ENCODE measurements around the gene MED17. TPM values are rescaled to one million over a fixed set of nuclear protein-coding genes. Genes with fewer than 3 reads are reported as not detected.

MED17 gene
- total RNA-seq, 1 donor from 2014 or later, result 24.3 TPM

GRCh38 chr11:93843906-93844305, 59.8 kb downstream of the MED17 start:
- intact Hi-C loops (cut with DNase I), result no loop called here
- DNase-seq (ENCODE audit: low spot score), result no peak

- no peak for DNase-seq (ENCODE audit: low spot score)
- intact Hi-C loops (cut with DNase I), result no loop called here
Measured at GRCh38 chr11:93844568-93844967, 60.5 kb downstream of the MED17 start.

GRCh38 chr11:93845181-93846092, 61.4 kb downstream of the MED17 start:
- intact Hi-C loops (cut with DNase I), result no loop called here
- DNase-seq (ENCODE audit: low spot score), result no peak

- DNase-seq (ENCODE audit: low spot score), result no peak
Measured at GRCh38 chr11:93846411-93846810, 62.3 kb downstream of the MED17 start.

GRCh38 chr11:93849201-93849600, 65.1 kb downstream of the MED17 start:
- intact Hi-C loops (cut with DNase I), result no loop called here
- DNase-seq (ENCODE audit: low spot score), result no peak

More at GRCh38 chr11:93846411-93846810, 62.3 kb downstream of the MED17 start:
- intact Hi-C loops (cut with DNase I), result no loop called here

DNA sequence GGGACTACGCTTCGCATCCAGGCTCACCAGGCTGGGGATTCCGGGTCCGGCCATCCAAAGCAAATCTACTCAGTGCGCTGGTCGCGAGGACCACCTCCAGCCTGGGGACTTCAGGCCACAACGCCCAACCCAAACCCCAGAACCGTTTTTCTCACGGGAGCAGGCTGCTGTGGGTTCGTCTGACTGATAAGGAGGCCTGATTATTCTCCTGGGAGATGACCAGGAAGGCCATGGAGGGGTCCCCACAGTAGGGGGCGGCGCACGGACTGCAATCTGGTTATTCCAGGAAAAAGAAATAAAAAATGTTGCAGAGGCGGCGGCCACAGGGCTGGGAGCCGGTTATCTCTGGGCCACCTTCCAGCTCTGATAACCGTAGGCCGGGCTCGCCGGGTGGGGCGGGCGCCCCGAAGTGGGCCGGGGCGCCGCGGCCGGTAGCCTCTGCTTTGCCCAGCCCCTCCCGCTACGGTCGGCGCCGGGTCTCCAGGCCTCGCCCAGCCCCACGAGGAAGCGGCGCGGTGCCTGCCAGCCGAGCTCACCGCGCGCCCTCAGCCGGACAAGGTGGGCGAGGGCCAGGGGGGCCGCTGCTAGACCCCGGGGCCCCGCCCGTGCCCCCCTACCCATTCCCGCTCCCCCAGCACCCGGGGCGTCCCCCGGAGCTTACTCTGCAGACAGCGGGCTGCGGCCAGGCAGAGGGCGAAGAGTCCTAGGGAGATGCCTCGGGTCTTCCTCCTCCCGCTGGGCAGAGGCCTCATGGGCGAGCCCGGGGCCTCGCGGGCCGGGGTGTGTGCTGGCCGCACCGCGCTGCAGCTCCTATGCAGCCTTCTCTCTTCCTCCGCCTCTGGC, 65.9 kb downstream of the MED17 start:
- intact Hi-C loops (cut with DNase I), result no loop called here
- DNase-seq (ENCODE audit: low spot score), result no peak

GRCh38 chr11:93850594-93851018, 66.5 kb downstream of the MED17 start, which contains the start of gene VSTM5:
Gene VSTM5 (minus strand): TSS chr11:93850618. CDS start chr11:93850502, 116 bp downstream.
- intact Hi-C loops (cut with DNase I), result no loop called here
- DNase-seq (ENCODE audit: low spot score), result no peak

DNA sequence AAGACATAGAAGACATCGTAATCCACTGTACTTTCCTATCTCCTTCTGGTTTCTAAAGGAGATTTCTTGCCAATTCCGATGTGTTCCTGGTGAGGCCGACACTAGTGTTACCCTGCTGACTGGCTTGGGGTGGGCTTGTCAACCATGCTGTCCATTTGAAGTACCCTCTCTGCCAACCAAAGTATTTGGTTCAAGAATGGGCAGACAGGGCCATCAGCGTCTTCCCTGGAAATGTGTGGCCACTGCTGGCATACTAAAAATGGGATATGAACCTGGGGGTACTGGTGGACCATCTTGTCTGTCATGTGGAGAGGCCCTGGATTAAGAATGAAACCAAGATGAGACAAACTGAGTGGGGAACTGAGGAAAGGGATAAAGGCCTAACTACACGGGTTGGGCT, 68.2 kb downstream of the MED17 start:
- DNase-seq (ENCODE audit: low spot score), result no peak
- intact Hi-C loops (cut with DNase I), result no loop called here

GRCh38 chr11:93857413-93858120, 73.5 kb downstream of the MED17 start:
- no peak for DNase-seq (ENCODE audit: low spot score)
- intact Hi-C loops (cut with DNase I), result no loop called here

DNA sequence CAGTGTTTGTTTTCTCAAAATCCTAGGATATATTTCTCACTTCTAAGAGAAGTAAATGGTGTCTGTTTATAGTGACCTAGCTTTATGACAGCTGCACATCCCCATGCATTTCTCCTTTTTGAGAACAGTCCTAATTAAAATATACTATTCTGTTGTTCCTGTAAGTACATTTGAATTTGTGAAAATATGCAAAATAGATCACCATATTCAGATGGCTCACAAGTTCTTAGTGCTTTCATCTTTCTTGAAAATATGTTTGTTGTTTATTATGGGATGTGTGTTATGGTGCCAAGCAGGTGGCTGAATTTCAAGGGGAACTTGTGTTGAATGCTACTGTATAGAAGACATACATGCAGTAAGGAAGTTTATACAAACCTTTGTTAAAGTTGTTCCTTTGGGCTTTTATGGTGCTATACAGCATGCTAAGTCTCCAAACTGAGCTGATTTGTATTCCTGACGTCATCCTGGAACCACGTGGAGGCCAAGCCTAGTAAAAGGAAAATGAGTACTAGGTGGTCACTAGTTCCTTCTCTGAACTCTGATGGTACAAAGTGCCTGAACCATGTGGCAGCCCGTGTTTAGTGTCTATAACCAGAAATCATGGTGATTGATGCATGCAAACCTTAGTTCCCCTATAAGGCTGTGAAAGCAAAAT, 74.2 kb downstream of the MED17 start:
- no peak for DNase-seq (ENCODE audit: low spot score)
- intact Hi-C loops (cut with DNase I), result no loop called here

- intact Hi-C loops (cut with DNase I), result no loop called here
- DNase-seq (ENCODE audit: low spot score), result no peak
Measured at GRCh38 chr11:93861808-93862207, 77.7 kb downstream of the MED17 start.

Other genes starting within 250 kb of the MED17 start
- 40.0 TPM for gene SMCO4, start 240.9 kb upstream of the MED17 start, total RNA-seq
- gene CEP295, start 122.6 kb upstream of the MED17 start, total RNA-seq, result 7.1 TPM
- 41.1 TPM for gene TAF1D, start 42.8 kb upstream of the MED17 start, total RNA-seq
- gene C11orf54, start 42.6 kb upstream of the MED17 start, total RNA-seq, result 19.9 TPM
- 0.22 TPM for gene VSTM5, start 66.3 kb downstream of the MED17 start, total RNA-seq
- not detected for gene HEPHL1, start 237.1 kb downstream of the MED17 start, total RNA-seq